GM19035 (cell line): ENCODE data around the gene ADCY7.

Source experiments
- ATAC-seq: cut with Tn5 transposase; IDR thresholded peaks from one replicate; pipeline ENCODE4 v1.9.1; 2021; ENCODE audit not compliant: unreplicated experiment

Gene ADCY7

DNA sequence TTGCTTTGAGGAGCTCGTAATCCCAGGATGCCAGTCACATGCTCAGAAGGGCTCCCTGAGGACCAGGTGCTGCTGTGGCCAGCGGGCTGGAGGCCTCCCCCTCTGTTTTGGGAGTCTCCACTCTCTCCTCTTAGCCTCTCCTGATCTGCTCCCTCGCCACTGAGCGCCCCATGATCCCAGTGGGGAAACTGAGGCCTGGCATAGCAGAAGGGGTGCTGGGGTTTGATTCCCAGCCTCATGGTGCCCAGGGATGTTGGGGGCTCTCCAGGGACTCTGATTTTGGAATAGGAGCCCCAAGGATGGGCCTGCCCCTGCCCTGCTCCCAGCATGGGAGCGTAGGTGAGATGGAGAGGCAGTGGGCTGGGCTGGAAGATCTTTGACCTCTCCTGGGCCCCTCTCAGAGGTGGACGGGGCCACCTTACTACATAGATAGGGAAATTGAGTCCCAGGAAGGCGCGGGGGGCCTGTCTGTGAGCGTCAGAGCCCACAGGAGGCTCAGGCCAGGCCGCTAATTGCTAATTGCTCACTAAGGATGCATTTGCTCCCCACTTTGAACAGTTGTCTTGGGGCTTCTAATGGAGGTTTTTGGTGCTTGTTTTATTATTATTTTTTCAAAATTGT is 525 bp upstream of the ADCY7 start:
- ATAC-seq = no peak

DNA sequence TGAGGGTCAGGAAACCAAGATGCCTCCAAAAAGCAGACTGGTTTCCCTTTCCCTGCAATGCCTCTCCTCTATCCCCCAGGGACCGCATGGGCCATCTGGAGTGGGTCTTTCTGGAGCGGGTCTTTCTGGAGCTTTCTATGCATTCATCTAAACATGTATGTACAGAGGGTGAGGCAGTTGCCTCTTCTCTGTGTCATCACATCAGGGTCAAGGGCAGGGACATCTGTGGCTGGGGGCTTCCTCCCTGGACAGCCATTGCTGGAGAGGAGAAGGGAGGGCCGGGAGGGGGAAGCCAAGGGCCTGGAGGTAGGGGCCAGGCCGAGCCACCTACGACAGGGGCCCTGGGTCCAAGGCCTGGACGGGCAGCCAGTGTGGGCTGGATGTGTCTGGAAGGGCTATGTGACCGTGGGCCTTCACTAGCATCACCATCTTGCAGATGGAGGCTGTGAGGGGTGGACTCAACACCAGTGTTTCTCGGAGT is 840 bp downstream of the ADCY7 start:
- no peak for ATAC-seq

- ATAC-seq = no peak
These were observed 1.3 kb downstream of the ADCY7 start for GRCh38 chr16:50267651-50268050.

DNA sequence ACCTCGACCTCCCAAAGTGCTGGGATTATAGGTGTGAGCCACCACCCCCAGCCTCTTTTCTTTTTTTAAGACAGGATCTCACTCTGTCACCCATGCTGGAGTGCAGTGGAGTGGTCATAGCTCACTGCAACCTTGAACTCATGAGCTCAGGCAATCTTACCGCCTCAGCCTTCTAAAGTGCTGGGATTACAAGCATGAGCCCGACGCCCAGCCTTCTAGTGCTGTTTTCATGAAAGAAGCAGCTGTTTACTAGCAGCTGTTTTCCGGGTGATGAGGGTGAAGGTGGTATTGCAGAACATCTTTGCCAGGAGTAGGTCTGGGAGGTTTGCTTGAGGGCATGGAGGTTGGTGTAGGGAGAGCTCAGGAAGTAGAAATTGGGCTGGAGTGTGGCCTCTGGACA is 2.0 kb downstream of the ADCY7 start:
- no peak for ATAC-seq

GRCh38 chr16:50269061-50269705 is 2.8 kb downstream of the ADCY7 start:
- ATAC-seq = no peak

GRCh38 chr16:50269769-50270509 is 3.6 kb downstream of the ADCY7 start:
- ATAC-seq = no peak

GRCh38 chr16:50270510-50271147 is 4.3 kb downstream of the ADCY7 start:
- ATAC-seq = no peak

DNA sequence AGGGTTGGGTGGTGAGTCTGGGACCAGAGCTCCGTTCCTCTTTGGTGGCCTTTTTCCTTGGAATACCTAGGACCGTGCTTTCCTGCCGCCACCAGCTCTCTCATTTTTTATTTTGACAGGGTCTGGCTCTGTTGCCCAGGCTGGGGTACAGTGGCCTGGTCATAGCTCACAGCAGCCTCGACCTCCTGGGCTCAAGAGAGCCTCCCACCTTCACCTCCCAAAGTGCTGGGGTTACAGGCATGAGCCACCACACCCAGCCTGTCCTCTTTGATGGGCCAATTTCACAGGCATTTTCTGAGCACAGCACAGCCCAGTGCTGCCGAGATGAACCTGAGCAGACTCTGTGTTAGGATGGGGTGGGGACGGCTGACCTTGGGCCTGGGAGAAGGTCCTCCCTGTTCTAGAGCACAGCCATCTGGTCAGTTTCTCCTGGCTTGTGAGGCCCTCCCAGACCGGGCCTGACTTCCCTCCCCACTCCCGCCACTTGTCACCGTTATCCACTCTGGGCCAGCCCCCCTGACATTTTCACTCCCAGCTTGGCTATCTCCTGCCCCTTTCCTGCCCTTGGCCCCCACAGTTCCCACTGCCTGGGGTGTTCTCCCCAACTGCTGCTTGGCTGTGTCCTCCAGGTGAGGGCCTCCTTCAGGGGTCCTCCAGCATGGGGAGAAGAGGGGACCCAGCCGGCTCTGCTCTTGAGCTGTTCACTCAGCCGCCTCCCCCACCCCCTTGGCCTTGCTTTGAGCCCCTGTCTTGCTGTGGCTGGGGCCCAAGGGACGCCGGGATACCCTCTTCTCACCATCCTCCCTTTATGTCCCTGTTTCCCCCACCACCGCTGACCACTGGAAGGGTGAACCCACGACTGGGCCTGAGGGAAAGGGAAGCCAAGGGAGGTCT is 5.0 kb downstream of the ADCY7 start:
- ATAC-seq = no peak

- no peak for ATAC-seq
These were observed 5.8 kb downstream of the ADCY7 start for GRCh38 chr16:50272111-50272571.

GRCh38 chr16:50272687-50273381 is 6.5 kb downstream of the ADCY7 start:
- no peak for ATAC-seq

DNA sequence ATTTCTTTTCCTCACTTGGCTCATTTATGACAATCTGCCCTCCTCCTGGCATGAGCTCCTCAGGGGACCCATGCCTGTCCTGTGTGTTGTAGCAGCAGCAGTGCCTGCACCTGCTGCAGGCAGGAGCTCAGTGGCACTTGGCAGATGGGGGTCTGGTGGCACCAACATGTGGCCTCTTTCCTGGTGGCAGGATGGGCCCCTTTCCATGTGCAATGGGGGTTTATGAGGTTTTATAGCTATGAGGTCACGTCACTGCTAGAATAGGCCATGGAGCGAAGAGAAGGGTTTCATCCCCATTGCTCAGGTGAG is 7.0 kb downstream of the ADCY7 start:
- ATAC-seq = no peak

- ATAC-seq = peak; percentile 70
These were observed 7.6 kb downstream of the ADCY7 start for GRCh38 chr16:50273888-50274325.

DNA sequence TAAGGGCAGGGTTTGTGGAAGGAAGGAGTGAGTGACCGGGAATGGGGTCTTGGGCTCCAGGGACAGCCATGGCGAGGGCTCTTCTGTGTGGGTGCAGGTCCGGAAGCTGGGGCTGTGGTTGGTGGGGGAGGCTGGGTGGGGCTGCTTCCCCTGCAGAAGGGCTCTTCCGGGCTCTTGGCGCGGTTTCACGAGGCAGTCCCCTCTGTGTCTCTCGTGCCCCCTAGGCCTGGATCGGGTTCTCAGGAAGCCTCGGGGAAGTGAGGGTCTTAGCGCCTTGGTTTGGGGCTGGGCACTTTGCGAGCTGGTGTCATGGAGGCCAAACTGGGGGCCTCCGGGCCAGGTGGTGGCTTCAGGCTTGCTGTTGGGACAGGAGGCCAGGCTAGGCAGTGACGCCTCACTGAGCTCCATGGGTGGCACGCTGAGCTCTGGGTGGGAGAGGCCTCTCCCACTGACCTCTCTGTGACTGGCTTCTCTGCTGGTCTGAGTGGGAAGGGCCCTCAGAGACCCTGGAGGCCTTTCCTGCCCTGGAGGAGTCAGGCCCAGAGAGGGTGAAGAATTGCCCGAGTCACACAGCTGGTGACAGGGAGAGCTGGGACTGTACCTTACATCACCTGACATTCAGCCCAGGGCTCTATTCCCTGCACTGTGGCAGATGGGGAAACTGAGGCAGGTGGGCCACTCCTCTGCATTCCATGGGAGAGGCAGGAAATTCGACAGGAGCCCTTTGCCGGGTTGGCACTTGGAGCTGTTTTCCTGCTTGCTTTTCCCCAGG is 8.2 kb downstream of the ADCY7 start:
- peak; percentile 39 for ATAC-seq

DNA sequence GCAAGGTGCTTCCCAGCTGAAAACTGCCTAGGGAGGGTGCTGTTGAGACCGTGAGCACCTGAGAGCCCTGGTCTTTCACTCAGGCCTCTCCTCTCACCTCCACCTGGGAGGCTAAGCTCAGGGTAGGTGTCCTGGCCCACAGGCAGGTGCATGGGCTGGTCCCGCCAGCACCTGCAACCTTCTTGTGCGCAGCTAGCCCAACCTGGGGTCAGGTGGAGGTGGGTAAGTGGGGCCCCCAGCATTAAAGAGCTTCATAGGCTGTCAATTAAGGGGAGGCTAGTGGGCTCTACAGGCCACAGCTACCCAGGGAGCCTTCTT is 8.7 kb downstream of the ADCY7 start:
- no peak for ATAC-seq

DNA sequence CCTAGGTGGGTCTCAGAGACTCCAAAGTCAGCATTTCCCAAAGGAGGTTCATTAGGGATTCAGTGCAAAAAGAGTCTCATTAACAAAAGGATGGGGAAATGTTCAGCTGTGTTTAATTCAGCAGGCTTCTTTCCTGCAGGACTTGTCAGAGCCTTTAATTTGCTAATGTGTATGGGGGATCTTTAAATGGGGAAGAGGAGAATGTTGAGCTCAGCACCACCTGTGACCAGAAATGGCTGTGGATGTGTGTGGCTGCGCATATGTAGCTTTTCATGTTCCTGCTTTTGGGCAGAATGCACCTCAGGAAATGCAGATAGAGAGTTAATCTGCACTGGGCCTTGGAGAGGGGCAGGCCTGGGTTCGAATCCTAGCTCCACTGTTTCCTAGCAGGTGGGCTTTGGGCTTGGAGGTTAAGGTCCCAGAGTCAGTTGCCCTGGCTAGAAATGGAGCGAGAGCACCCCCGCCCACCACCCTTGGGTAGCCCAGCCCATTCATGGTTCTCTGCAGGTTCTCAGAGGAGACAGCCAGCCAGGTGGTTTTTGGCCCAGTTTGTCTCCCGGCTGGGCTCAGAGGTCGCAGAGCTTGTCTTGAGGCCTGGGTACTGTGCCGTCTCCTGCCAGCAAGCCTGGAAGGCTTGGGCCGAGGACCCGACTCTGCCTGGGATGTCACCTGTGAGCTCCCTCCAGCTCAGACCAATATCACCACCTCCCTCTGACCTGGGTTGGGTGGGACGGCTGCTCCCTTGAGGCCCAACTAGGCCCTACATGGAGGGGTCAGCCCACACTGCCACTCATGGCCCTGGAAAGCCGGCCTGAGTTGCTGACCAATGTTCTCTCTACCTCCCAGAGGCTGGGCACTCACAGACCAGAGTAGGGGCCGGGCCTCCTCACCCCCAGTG is 9.3 kb downstream of the ADCY7 start:
- ATAC-seq = no peak

- no peak for ATAC-seq
These were observed 9.9 kb downstream of the ADCY7 start for GRCh38 chr16:50276326-50276640.

DNA sequence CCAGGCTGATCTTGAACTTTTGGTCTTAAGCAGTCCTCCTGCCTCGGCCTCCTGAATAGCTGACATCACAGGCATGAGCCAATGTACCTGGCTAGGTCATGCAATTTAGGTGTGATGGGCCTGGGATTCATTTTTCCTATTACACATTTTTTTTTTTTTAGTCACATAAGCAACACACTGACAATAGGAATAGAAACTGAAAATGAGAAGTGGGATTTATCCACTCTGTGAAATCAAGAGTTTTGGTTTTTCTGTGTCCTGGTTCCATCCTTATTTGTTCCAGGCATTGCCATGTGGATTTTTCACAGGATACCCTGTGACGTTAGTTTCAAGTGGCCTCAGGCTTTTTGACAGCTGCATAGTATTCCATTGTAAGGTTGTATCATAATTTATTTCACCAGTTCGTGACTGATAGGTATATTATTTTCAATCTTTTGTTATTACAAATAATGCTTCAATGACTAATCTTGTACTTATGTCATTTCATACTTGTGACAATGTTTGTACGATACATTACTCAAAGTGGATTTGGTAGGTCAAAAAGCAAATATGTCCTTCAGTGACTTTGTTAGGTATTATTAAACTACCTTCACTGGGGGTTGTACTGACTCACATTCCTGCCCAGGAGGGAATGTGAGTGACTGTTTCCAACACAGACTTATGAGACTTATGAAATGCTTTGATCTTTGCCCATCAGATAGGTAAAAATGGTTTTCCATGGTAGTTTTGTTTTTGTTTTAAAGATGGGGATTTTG is 10.6 kb downstream of the ADCY7 start:
- no peak for ATAC-seq

- ATAC-seq = no peak
These were observed 11.9 kb downstream of the ADCY7 start for GRCh38 chr16:50278251-50278650.
